ENCODE results near the gene PLPP3. TPM values are rescaled to one million over a fixed set of nuclear protein-coding genes. Genes with fewer than 3 reads are reported as not detected.

PLPP3 gene
- total and polyA plus RNA-seq, 9 of the 15 experiments (the other 6 are each of a cell fraction or from before 2014, with no cell fraction given): 0.07 to 0.54 (median 0.20) TPM

GRCh38 chr1:56477164-56478111 lies 101.9 kb downstream of the PLPP3 start:
- Histone ChIP-seq H3K79me2 (ENCODE audit: control insufficient read depth, insufficient read depth, low read length) (no peaks in the 10 kb centered on the region), H3K27me3 (ENCODE audit: control insufficient read depth in 2 of 2, insufficient read depth in 2 of 2, low read length in 2 of 2) (peaks cover 22 to 49% of the 10 kb centered on the region in 2 experiments), H3K27ac (ENCODE audit: extremely low read depth, low read depth, low read length) (no peak overlapping the region), H3K4me2 (ENCODE audit: insufficient read depth, low read length) (no peak overlapping the region), H3K36me3 (ENCODE audit: control insufficient read depth, insufficient read depth, low read length) (no peaks in the 10 kb centered on the region), H3K9ac (ENCODE audit: insufficient read depth in 1 of 2, low read depth in 2 of 2, low read length in 2 of 2) (peak overlapping the region in 1 of 2 experiments; percentile 40; a peak in 1 of 4 replicates), H2AFZ (ENCODE audit: low read depth, low read length) (no peak overlapping the region), H3K4me1 (replicated peaks in 1 of 2; ENCODE audit: control insufficient read depth in 2 of 2, insufficient read depth in 2 of 2, low read length in 2 of 2) (peaks cover 0 to 8% of the 10 kb centered on the region in 2 experiments; a peak in 1 of 5 replicates), H3K9me1 (ENCODE audit: control insufficient read depth, insufficient read depth, low read length) (no peaks in the 10 kb centered on the region), H3K9me3 (replicated peaks; ENCODE audit: control insufficient read depth, insufficient read depth, low read depth, low read length) (no peaks in the 10 kb centered on the region), H4K20me1 (replicated peaks; ENCODE audit: control insufficient read depth, insufficient read depth, low read length) (no peaks in the 10 kb centered on the region), H3K4me3 (no peak overlapping the region)
- 7% methylated on average over 40 of the region's 62 CpGs for WGBS (ENCODE audit: insufficient coverage, low coverage, missing lambda C conversion rate)
- ChIA-PET POLR2A (no interaction called here), CTCF (ENCODE audit: low intra/inter-chr PET ratio) (no interaction called here)
- in situ Hi-C loops (cut with MboI) (no loop called here), intact Hi-C loops (cut with micrococcal nuclease) (no loop called here)
- TF ChIP-seq ZNF282 (CRISPR knock-in tag; IDR thresholded peaks at IDR 0.05) (no peak), IFI16 (CRISPR knock-in tag; IDR thresholded peaks at IDR 0.05) (no peak), ZNF143 (CRISPR knock-in tag; IDR thresholded peaks at IDR 0.05) (no peak), RBM14 (IDR thresholded peaks at IDR 0.05; ENCODE audit: borderline replicate concordance, insufficient read depth, low read depth, low read length) (no peak), ZNF146 (CRISPR knock-in tag; IDR thresholded peaks at IDR 0.05; ENCODE audit: unreplicated experiment) (no peak), GTF2B (IDR thresholded peaks at IDR 0.05; ENCODE audit: extremely low read depth, insufficient read length) (no peak), GATAD2A (IDR thresholded peaks at IDR 0.05) (no peak), HDAC3 (IDR thresholded peaks at IDR 0.05; ENCODE audit: borderline replicate concordance, partially characterized antibody) (no peak), MCM2 (IDR thresholded peaks at IDR 0.05; ENCODE audit: low read depth) (no peak), HMG20A (CRISPR knock-in tag; conservative IDR thresholded peaks at IDR 0.05) (no peak), WHSC1 (IDR thresholded peaks at IDR 0.05; ENCODE audit: low read length) (no peak)
- TF ChIP-seq, protein P1, sequence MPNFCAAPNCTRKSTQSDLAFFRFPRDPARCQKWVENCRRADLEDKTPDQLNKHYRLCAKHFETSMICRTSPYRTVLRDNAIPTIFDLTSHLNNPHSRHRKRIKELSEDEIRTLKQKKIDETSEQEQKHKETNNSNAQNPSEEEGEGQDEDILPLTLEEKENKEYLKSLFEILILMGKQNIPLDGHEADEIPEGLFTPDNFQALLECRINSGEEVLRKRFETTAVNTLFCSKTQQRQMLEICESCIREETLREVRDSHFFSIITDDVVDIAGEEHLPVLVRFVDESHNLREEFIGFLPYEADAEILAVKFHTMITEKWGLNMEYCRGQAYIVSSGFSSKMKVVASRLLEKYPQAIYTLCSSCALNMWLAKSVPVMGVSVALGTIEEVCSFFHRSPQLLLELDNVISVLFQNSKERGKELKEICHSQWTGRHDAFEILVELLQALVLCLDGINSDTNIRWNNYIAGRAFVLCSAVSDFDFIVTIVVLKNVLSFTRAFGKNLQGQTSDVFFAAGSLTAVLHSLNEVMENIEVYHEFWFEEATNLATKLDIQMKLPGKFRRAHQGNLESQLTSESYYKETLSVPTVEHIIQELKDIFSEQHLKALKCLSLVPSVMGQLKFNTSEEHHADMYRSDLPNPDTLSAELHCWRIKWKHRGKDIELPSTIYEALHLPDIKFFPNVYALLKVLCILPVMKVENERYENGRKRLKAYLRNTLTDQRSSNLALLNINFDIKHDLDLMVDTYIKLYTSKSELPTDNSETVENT (CRISPR knock-in tag; IDR thresholded peaks at IDR 0.05): no peak
- TF ChIP-seq, protein P2, sequence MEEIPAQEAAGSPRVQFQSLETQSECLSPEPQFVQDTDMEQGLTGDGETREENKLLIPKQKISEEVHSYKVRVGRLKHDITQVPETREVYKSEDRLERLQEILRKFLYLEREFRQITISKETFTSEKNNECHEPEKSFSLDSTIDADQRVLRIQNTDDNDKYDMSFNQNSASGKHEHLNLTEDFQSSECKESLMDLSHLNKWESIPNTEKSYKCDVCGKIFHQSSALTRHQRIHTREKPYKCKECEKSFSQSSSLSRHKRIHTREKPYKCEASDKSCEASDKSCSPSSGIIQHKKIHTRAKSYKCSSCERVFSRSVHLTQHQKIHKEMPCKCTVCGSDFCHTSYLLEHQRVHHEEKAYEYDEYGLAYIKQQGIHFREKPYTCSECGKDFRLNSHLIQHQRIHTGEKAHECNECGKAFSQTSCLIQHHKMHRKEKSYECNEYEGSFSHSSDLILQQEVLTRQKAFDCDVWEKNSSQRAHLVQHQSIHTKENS (CRISPR knock-in tag; IDR thresholded peaks at IDR 0.05): no peak
- DNase-seq (ENCODE audit: extremely low read depth in 1 of 4, low spot score in 3 of 4) (no peak), ATAC-seq (peak; percentile 45; the same call in 2 of the 3 replicates), FAIRE-seq (no peak)
- no TSS peak for BruUV-seq (replicated peaks)
